OCI-LY3 (cell line): ENCODE measurements around the gene VIL1.

ENCODE experiments used
- EZH2phosphoT487 ChIP-seq: fragments of 200-600 bp; shearing (Covaris generic); IDR thresholded peaks from 2 replicates; pipeline ENCODE4 v1.6.1; 2018; ENCODE audit warnings: antibody characterized with exemption, mixed run types, low read depth
- TF ChIP-seq, protein P1 (sequence below): fragments of 200-600, 300-600 bp; sonication (generic); IDR thresholded peaks from 2 replicates; pipeline ENCODE4 v1.5.1; 2014; ENCODE audit warnings: antibody characterized with exemption, low read length, low read depth

DNA sequence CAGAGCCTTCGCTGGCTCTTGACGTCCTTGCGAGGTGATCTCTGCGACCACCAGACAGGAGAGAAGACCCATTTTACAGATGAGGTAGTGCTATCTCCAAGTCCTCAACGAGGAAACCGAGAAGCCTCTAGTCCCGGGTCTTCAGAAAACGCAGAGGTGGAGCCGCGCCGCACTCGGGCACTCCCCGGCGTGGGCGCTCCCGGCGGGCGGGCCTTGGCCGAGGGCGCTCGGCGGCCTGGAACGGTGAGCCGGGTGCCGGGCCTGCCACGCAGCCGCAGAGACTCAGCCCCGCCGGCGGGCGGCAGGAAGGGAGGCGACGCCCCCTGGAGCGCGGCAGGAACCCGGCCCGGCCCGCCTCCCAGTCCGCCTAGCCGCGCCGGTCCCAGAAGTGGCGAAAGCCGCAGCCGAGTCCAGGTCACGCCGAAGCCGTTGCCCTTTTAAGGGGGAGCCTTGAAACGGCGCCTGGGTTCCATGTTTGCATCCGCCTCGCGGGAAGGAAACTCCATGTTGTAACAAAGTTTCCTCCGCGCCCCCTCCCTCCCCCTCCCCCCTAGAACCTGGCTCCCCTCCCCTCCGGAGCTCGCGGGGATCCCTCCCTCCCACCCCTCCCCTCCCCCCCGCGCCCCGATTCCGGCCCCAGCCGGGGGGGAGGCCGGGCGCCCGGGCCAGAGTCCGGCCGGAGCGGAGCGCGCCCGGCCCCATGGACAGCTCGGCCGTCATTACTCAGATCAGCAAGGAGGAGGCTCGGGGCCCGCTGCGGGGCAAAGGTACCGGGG lies 19.3 kb upstream of the VIL1 start, which contains the start of gene CTDSP1:
- TF ChIP-seq, protein P1, sequence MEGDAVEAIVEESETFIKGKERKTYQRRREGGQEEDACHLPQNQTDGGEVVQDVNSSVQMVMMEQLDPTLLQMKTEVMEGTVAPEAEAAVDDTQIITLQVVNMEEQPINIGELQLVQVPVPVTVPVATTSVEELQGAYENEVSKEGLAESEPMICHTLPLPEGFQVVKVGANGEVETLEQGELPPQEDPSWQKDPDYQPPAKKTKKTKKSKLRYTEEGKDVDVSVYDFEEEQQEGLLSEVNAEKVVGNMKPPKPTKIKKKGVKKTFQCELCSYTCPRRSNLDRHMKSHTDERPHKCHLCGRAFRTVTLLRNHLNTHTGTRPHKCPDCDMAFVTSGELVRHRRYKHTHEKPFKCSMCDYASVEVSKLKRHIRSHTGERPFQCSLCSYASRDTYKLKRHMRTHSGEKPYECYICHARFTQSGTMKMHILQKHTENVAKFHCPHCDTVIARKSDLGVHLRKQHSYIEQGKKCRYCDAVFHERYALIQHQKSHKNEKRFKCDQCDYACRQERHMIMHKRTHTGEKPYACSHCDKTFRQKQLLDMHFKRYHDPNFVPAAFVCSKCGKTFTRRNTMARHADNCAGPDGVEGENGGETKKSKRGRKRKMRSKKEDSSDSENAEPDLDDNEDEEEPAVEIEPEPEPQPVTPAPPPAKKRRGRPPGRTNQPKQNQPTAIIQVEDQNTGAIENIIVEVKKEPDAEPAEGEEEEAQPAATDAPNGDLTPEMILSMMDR, result no peak
- TF ChIP-seq EZH2phosphoT487, result no peak
